ENCODE data around the gene FAM83C.
"Not testable (repeated sequence)": the region's sequence is repeated elsewhere in the genome, so short reads cannot be mapped to it uniquely, and the experiment has no call there.

FAM83C gene

DNA sequence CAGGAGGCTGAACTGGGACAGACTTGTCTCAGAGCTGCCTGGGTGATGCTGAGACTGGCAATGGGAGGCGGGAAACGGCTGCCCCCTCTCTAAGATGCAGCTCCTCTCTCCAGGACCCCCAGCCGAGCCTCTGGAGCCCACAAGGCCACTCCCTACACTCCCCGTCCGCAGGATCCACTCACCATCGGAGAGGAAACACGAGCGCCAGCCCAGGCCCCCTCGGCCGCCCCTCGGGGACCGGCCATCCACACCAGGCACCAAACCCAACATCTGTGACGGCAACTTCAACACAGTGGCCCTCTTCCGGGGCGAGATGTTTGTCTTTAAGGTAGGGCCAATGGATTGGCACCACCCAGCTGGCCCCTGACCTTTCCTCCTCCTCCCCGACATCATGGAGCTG lies 25.1 kb downstream of the FAM83C start:
- no peak for DNase-seq (ENCODE audit: low read depth in 3 of 3)

DNA sequence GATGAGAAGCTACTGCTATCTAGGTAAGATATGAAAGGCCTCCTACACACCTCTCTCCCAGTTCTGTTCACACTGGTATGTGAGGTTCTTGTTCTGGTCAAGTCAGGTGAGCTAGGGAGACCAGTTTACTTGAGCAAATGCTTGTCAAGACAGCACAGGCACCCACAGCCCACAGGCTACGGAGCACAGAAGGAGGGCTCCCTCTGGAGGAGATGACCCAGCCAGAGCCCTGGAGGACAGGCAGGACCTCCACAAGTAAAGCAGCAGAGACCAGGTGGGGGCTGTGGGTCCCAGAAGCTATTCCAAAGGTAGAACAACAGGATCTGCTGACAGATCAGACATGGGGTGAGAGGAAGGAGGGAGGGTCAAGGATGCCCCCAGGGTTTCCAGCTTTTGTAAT lies 27.5 kb downstream of the FAM83C start:
- DNase-seq (ENCODE audit: low read depth in 3 of 3): no peak

DNA sequence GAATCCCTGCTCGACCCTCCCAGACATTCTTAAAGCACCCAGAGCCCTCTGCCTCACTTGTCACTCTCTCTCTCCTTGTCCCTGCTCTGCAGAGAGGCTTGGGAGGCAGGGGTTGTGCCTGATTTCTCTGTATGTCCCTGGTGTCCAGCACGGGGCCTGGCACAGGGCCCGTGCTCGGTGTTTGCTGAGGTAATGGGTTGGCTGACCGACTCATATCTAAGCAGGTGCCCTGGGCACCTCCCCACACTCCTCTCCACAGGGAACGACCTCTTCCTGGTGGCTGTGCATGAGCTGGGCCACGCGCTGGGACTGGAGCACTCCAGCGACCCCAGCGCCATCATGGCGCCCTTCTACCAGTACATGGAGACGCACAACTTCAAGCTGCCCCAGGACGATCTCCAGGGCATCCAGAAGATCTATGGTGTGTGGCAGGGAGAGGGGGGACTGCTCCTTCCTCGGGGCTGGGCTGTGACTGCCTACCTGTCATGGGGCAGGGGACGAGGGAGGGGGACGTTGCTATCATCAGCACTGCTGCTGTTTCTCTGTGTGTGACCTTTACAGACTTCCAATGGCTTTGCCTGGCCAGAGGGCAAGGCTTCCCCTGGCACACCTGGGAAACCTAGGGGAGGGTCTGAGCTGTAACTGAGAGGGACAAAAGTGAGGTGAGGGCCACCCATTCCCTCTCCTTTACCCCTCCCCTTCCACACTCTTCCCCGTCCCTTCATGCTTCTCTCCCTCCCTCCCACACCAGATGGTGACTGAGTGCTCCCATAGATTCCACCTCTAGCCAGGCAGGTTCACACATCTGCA lies 28.5 kb downstream of the FAM83C start:
- no peak for DNase-seq (ENCODE audit: low read depth in 3 of 3)

DNA sequence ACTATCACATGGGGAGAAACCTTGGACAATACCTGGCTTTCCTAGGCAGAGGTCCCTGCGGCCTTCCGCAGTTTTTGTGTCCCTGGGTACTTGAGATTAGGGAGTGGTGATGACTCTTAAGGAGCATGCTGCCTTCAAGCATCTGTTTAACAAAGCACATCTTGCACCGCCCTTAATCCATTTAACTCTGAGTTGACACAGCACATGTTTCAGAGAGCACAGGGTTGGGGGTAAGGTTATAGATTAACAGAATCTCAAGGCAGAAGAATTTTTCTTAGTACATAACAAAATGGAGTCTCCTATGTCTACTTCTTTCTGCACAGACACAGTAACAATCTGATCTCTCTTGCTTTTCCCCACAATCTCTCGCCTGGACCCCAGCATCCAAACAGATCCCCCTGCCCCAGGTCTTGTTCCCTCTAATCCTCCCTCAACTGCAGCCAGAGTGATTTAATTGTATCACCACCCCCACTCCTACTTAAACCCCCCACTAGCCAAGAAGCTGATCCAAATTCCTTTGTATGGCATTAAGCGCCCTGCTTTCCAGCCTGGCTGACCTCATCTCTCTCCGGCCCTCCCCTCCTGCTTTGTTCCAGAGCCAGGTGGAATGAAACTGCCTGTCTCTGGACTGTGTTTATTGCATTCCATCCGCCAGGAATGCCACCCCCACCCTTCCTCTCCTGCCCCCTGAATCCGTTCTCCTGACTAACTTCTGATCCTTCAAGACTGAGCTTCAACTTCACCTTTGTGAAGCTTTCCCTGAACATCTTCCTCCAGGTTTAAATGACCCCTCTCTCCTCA lies 29.3 kb downstream of the FAM83C start:
- DNase-seq (ENCODE audit: low read depth in 3 of 3): not testable (repeated sequence)

DNA sequence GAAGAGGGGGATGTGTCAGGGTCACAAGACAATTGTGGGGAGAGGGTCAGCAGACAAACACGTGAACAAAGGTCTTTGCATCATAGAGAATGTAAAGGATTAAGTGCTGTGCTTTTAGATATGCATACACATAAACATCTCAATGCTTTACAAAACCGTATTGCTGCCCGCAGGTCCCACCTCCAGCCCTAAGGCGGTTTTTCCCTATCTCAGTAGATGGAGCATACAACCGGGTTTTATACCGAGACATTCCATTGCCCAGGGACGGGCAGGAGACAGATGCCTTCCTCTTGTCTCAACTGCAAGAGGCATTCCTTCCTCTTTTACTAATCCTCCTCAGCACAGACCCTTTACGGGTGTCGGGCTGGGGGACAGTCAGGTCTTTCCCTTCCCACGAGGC lies 29.9 kb downstream of the FAM83C start:
- DNase-seq (ENCODE audit: low read depth in 3 of 3): not testable (repeated sequence)

DNA sequence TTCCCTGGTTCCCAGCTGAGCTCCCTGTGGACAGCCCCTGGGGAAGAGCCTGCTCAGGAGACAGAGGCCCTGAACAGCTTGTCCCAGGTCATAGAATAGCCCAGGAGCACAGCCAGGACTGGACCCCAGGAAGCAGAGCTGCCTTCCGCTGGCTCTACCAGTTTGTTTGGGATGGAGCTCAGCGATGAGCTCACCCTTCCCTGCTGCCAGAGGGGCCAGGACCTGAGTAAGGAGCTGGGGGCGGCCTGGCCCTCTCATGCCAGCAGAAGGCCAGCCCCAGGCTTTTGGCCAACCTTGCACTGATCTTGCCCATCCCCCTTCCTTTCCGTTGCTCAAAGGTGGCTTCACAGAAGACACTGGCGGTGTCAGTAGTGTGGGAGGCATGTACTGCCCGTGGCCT lies 31.8 kb downstream of the FAM83C start:
- no peak for DNase-seq (ENCODE audit: low read depth in 3 of 3)

DNA sequence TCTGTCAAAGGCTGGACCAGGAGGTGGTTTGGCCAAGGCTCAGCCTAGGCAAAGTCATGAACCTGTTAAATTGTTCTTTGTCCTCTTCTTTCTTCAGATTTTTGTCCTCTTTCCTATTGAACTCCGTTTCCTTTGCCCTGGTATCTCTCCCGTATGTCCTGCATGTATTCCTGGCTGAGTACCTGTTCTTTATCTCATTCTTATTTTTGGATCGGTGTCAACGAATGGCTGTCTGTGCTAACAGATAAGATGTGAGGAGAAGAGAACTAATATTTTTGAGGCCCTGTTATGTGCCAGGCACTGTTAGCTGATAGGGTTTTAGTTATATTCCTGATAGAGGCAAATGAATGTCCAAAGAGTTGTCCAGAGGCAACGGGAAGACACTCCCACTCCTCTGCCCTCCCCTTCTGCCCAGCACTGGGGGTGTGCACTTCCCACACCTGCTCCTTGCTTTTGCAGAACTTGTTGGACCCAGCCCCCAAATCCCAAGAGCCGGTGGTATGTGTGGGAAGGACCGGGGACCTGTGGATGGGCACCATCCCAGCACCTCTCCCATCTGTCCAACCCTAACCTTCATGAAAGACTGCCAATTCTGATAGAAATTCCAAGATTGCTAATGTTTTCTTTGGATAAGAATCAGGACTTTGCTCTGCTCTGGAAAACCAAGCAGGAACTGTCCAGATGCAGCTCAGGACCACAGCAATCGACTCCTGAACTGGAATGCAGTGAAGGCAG lies 34.9 kb downstream of the FAM83C start:
- no peak for DNase-seq (ENCODE audit: low read depth in 3 of 3)

DNA sequence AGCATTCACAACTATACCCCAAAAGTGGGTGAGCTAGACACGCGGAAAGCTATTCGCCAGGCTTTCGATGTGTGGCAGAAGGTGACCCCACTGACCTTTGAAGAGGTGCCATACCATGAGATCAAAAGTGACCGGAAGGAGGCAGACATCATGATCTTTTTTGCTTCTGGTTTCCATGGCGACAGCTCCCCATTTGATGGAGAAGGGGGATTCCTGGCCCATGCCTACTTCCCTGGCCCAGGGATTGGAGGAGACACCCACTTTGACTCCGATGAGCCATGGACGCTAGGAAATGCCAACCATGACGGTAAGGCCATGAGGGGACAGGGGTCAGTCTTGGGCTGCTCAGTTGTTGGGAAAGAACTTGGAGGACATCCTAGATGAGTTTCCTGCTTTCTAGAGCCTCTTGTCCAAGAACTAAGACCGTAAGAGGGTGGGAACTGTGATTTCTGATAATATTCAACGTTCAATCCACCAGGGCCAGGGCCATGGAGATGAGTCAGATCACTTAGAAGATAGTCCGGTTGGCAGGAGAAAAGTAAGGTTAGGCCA lies 37.7 kb downstream of the FAM83C start:
- no peak for DNase-seq (ENCODE audit: low read depth in 3 of 3)

DNA sequence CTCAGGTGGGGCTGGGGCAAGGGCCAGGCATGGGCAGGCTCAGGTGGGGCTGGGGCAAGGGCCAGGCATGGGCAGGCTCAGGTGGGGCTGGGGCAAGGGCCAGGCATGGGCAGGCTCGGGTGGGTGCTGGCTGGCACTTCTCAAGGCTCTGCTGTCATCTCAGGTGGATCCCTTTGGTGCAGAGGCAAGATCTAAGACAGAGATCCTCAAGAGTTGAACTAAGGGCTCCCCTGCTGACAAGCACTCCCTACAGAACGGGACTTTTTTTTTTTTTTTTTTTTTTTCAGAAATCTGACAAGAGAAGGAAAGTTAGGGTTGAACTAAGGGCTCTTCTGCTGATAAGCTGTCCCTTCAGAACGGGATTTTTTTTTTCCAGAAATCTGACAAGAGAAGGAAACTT lies 39.2 kb downstream of the FAM83C start:
- no peak for DNase-seq (ENCODE audit: low read depth in 3 of 3)

DNA sequence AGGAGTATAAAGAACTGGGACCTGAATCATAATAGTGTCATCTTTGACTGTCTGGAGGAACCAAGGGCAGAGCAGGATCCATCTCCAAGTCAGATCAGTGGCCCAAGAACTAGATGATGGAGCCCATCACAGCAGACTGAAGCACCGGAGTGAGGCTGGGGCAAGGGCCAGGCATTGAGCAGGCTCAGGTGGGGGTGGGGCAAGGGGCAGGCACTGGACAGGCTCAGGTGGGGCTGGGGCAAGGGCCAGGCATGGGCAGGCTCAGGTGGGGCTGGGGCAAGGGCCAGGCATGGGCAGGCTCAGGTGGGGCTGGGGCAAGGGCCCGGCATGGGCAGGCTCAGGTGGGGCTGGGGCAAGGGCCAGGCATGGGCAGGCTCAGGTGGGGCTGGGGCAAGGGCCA lies 39.6 kb downstream of the FAM83C start:
- DNase-seq (ENCODE audit: low read depth in 3 of 3): not testable (repeated sequence)

DNA sequence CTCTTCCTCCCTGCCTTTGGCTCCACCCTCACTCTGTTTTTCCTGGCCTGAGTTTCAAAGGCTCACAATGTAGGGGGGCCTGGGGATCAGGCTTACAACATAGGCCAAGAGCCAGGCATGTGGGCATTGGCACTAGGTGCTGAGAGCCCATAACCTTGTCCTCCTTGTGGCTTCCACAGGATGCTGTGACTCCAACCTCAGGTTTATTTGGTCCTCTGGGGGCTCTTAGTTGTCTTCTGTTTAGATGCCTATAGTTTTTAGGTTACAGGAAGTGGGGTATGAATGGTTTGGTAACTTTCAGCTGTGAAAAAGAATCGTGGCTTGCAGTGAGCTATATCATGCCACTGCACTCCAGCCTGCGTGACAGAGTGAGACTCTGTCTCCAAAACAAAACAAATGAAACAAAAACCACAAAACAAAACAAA lies 40.2 kb downstream of the FAM83C start:
- no peak for DNase-seq (ENCODE audit: low read depth in 3 of 3)

DNA sequence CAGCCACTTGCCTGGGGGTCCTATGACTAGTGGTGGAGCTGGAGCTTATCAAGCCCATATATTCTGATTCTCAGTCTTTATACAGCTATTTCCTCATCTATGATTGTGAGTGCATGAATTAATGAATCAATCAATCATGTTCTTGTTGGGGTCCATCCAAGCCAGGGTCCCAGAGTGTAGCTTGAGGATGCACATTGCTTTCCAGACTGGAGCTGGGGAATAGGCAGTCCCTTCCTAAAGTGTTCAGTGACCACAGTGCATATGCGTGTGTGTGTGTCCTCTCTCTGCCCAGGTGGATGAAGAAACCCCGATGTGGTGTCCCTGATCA lies 40.6 kb downstream of the FAM83C start:
- DNase-seq (ENCODE audit: low read depth in 3 of 3): no peak

DNA sequence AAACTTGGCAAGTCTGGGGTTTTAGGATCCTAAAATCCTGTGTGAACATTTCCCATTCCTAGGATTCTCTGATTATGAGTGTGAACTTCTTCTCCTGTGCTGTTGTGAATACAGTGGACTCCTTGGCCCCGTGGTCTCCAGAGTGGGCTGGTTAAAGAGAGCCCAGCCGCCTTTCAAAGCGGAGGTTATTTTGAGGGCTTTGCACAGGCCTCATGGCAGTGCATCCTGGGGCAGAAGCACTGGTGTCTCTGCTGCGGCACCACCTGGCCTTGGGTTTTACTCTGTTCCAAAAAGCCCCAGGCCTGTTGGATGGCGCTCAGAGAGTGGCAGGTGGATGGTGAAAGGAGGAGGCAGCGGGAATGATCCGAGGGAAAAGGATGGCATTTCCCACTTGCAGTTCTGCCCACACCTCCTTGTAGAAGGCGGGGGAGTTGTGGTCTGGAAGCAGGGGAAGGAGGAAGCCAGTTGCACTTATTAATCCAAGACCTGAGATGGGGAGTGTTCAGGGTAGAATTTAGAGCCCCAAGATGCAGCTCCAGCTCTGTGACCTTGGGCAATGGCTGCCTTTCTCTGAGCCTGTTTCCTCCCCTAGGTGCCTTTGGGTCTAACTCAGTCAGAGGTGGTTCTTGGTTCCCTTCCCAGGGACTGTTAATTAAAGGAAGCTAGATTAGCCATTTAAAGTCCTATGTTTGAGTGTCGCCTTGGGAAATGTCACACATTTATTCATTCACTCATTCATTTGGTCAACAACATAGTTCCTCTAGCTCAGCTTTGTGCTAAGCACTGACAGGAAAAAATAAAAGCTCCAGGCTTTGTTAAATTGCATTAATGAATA lies 43.4 kb downstream of the FAM83C start:
- no peak for DNase-seq (ENCODE audit: low read depth in 3 of 3)

DNA sequence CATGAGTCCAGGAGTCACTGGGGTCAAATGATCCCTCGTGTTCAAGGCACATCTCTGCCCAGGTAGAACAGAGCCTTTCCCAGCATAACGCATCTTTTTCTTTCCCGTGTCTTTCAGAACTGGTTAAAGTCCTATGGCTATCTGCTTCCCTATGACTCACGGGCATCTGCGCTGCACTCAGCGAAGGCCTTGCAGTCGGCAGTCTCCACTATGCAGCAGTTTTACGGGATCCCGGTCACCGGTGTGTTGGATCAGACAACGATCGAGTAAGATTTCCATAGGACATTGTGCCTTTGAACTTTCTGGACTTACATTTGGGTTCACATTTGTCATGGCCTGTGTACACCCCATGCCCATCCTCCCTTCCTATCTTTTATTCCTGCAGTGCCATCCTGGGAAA lies 45.5 kb downstream of the FAM83C start:
- DNase-seq (ENCODE audit: low read depth in 3 of 3): no peak

DNA sequence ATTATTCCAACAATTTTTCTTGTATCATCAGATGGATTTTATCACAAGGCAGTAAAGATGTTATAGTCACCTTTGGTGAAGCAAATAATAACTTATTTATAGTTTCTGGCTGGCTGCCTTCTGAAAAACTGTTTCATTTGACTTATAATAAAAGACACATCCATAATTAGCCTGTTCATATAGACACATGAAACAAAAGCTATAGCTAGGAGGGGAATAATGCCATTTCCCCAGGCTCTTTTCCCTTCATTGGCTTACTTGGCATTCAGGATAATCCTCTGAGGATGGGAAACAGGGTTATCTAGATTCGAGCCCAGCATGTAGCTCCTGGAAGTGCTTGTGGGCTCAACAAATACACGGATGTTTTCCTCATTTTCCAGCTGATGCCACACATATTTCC lies 48.2 kb downstream of the FAM83C start:
- DNase-seq (ENCODE audit: low read depth in 3 of 3): no peak

DNA sequence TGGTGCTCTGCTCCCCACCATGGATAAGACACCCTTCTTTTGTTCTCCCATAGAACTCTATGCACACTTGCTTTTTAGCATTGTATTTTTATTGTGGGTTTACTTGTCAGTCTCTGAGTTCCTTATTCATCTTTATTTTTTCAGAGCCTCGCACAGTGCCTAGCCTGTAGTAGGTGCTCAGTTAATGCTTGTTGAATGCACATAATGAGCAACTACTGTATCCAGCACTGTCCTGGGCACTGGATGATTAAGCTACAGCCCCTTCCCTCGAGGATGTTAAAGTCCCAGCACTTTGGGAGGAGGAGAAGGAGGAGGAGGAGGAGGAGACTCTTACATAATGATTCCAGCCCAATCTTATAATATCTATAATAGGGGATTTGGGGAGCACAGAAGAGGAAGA lies 48.9 kb downstream of the FAM83C start:
- no peak for DNase-seq (ENCODE audit: low read depth in 3 of 3)

DNA sequence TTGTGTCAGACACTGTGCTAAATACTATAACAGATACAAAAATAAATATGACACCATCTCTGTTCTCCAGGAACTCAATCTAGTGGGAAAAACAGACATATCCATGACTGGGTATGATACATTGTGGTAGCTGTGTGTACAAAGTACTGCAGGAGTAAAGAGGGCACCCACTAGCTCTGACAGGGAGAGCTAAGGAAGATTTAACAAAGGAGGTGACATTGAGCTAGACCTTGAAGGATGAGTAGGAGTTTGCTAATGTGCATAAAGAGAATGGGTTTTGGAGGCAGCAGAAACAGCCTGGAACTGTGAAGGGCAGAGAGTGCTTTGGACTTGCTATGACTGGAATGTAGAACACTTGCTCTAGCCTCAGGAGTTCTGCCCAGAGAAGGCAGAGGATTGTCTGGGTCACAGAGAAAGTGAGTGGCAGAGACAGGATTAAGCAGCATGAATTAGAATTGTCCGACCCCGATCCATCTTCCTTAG lies 51.4 kb downstream of the FAM83C start:
- no peak for DNase-seq (ENCODE audit: low read depth in 3 of 3)

DNA sequence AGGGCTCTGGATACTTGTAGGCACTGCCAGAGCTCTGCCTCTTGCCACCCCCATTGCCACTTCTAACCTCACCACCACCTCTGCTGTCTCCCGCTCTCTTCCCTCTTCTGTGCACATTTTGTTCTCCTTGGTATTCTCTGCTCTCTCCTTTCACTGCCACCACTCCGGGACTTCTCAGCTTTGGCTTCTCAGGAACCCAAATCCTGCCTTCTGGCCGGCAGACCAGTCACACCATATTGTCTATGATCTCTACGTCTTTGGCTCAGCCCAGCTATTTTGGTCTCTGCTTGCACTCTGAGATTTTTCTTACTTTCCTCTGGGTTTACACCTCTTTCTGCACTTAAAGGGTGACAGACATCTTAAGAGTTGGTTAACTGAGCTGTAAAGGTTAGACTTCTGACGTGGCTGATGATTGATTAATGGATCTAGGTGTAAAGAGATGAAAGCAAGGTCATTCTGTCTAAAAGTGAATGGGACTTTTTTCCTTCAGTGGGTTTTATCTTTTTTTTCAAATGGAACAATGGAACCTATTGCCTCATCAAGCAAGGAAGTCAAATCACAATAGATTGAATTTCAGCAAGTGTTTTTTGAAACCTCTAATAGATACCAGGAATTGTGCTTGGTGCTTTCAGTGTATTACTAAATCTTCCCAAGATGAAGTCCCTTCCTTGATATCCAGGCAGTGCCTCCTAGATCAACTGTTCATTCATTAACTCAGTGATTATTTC lies 52.0 kb downstream of the FAM83C start:
- DNase-seq (ENCODE audit: low read depth in 3 of 3): no peak

DNA sequence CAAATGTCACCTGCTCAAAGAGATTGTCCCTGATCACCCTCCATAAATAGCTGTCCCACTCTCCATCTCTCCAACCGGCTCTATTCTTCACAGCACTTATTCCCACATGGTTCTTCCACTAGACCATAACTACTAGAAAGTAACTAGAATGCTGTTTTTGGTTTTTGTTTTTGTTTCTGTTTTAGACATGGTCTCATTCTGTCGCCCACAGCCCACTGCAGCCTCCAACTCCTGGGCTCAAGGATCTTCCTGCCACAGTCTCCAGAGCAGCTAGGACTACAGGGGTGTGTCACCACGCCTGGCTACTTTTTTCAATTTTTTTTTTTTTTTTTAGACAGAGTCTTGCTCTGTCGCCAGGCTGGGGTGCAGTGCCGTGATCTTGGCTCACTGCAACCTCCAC lies 53.5 kb downstream of the FAM83C start:
- no peak for DNase-seq (ENCODE audit: low read depth in 3 of 3)

DNA sequence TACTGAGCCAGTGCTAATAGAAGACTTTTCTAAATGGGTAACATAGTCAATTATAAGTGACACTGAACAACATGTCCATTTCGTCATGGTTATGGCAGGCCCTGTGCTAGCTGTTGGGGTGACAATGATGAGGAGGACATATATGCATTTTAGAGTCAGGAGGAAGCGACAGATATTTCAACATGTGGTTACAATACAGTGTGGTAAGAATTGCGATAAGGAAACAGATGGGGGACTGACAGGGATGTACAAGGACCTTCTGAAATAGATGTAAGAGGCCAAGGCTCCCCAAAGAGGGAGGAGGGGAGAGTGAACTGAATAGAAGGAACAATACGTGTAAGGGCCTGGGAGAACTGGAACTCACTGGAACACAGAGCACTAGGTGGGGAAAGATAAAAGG lies 54.1 kb downstream of the FAM83C start:
- DNase-seq (ENCODE audit: low read depth in 3 of 3): no peak

DNA sequence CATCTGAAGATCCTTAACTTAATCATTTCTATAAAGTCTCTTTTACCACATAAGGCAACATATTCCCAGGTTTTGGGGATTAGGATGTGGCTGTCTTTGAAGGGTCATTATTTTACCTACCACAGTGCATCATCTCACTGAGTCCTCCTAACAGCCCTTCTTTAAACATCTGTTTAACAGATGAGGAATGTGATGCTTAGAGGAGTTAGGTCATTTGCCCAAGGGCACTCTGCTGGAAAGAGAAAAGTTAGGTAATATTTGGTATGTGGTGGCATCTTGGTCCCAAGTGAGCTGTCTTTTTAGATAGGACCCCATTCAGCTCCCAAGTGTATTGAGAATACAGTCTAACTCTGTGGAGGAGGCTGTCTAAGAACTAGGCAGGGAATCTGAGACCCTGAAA lies 54.7 kb downstream of the FAM83C start:
- DNase-seq (ENCODE audit: low read depth in 3 of 3): no peak
